C4-2B (cell line): Measurements from ENCODE around the gene SPDYE2.
"Not testable (repeated sequence)": the region's sequence is repeated elsewhere in the genome, so short reads cannot be mapped to it uniquely, and the experiment has no call there.

Source experiments
- ZFX ChIP-seq: fragments of 450-650 bp; IDR thresholded peaks from 2 replicates; pipeline ENCODE4 v1.6.1; 2017
- TF ChIP-seq, protein P1 (sequence below): fragments of 450-650 bp; conservative IDR thresholded peaks from 2 replicates; pipeline ENCODE4 v1.5.1; 2017; ENCODE audit warnings: mild to moderate bottlenecking

DNA sequence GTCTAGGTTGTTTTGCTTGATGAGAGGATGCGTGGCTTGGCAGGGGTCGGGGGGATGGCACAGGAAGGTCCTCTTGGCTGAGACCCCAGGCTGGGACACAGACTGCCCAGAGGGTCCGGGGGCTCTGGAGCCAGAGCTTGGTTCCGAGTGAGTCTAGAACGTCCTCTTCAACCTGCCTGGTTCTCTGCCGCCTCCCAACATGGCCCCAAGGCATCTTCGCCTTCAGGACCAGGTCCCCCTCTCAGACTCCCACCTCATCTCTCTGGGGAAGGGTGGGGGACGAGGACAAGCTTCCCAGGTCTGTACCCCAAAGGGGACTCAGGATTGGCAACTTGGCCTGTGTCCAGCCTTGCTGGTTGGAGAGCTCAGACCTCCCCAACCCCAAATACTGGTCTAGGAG, 8.9 kb upstream of the SPDYE2 start:
- TF ChIP-seq, protein P1, sequence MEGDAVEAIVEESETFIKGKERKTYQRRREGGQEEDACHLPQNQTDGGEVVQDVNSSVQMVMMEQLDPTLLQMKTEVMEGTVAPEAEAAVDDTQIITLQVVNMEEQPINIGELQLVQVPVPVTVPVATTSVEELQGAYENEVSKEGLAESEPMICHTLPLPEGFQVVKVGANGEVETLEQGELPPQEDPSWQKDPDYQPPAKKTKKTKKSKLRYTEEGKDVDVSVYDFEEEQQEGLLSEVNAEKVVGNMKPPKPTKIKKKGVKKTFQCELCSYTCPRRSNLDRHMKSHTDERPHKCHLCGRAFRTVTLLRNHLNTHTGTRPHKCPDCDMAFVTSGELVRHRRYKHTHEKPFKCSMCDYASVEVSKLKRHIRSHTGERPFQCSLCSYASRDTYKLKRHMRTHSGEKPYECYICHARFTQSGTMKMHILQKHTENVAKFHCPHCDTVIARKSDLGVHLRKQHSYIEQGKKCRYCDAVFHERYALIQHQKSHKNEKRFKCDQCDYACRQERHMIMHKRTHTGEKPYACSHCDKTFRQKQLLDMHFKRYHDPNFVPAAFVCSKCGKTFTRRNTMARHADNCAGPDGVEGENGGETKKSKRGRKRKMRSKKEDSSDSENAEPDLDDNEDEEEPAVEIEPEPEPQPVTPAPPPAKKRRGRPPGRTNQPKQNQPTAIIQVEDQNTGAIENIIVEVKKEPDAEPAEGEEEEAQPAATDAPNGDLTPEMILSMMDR = not testable (repeated sequence)
- TF ChIP-seq ZFX = not testable (repeated sequence)
